SU-DHL-6 (cell line): ENCODE data around the gene LDLRAD3.

Source experiments
- EZH2phosphoT487 ChIP-seq: fragments of 200-600 bp; sonication (generic), shearing (Covaris generic); conservative IDR thresholded peaks from 2 replicates; pipeline ENCODE4 v1.6.1; 2018; ENCODE audit warnings: mild to moderate bottlenecking, antibody characterized with exemption, low read length, moderate library complexity, mixed read lengths
- TF ChIP-seq, protein P1 (sequence below): fragments of 200-600 bp; sonication (generic); IDR thresholded peaks from one replicate; pipeline ENCODE4 v1.5.1; 2017; ENCODE audit warnings: antibody characterized with exemption, mild to moderate bottlenecking, low read length, moderate library complexity; ENCODE audit not compliant: insufficient read depth, poor library complexity, severe bottlenecking

DNA sequence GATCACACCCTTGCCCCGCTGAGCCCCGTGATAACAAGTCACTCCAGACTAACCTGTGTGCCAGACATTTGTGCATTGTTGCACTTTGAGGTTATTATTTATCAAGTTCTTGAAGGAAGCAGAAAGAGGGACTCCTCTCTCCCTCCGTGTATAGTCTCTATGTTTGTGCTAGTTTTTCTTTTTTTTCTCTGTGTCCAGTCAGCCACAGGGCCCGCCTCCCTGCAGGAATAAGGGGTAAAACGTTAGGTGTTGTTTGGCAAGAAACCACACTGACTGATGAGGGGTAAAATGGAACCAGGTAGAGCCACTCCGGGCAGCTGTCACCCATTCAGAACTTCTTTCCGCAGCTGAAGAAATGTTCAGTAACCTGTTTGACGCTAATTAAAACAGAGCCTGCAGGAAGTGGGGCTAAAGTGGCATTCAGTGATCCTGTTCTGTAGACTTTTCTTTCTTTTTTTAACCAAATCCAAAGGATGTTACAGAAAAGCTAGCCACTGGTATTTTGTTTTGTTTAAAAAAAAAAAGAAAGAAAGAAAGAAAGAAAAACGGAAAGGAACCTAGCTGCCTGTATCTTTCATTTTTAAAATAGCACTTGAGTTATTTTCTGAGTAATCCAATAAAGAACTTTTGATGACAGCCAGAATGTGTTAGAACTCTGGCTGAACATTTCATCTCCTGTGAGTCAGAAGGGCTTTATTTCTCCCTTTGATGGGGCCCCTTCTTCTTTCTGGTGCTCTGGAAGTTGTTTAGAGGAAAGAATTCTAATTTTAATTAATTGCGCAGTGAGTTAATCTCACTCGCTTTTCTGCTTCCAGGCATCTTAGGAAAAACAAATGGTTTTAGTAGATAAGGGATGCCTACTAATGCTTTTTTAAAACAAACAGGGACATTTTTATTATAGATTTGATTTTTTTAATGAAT is 287.2 kb downstream of the LDLRAD3 start:
- TF ChIP-seq, protein P1, sequence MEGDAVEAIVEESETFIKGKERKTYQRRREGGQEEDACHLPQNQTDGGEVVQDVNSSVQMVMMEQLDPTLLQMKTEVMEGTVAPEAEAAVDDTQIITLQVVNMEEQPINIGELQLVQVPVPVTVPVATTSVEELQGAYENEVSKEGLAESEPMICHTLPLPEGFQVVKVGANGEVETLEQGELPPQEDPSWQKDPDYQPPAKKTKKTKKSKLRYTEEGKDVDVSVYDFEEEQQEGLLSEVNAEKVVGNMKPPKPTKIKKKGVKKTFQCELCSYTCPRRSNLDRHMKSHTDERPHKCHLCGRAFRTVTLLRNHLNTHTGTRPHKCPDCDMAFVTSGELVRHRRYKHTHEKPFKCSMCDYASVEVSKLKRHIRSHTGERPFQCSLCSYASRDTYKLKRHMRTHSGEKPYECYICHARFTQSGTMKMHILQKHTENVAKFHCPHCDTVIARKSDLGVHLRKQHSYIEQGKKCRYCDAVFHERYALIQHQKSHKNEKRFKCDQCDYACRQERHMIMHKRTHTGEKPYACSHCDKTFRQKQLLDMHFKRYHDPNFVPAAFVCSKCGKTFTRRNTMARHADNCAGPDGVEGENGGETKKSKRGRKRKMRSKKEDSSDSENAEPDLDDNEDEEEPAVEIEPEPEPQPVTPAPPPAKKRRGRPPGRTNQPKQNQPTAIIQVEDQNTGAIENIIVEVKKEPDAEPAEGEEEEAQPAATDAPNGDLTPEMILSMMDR, result no peak
- no peak for TF ChIP-seq EZH2phosphoT487
